ENCODE data around the gene SLC35D1.

- TF ChIP-seq CTCF (IDR thresholded peaks at IDR 0.05) (no peak), EZH2 (IDR thresholded peaks at IDR 0.05; ENCODE audit: borderline replicate concordance, insufficient read depth, low read depth, low read length, poor library complexity, severe bottlenecking) (no peak)
Observed at GRCh38 chr1:66951513-66951912, 102.4 kb downstream of the SLC35D1 start.
